ENCODE measurements around the gene MRPS15.

DNA sequence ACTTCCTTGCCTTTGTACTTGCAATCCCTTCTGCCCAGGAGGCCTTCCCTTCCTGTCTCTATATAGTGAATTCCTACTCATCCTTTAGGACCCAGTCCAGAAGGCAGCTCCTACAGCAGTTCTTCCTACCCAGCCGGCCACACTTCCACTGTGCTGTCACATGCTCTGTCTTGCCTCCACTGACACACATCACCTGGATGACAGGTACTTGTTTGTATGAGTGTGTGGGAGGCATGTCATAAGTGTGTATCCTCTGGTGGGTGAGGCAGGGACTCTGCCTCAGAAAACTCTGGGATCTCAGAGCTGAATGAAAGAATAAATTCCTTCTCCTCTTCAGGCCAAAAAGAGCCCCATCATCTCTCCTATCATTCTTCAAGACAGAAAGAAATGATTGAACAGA is 8.8 kb downstream of the MRPS15 start:
- no peak for TF ChIP-seq POLR2AphosphoS5 (IDR thresholded peaks at IDR 0.05; ENCODE audit: low read depth, low read length)
- TF ChIP-seq POLR2A (IDR thresholded peaks at IDR 0.05; ENCODE audit: low read depth, low read length): no peak

All from GM12891 (cell line).